Retinal pigment epithelial cell (primary cell): ENCODE results near the gene TCF3.

Experiments
- DNase-seq: peaks from one replicate; pipeline ENCODE4 v3.0.0-alpha.2; 2010; ENCODE audit warnings: low read depth
- H3K4me3 ChIP-seq: 2 replicates; pipeline ENCODE4 v1.5.1; 2011; ENCODE audit warnings: mild to moderate bottlenecking, low read length, control low read depth, moderate library complexity
- CTCF ChIP-seq: conservative IDR thresholded peaks from 2 replicates; pipeline ENCODE4 v1.5.1; 2011; ENCODE audit warnings: low read depth, low read length, control low read depth, inconsistent platforms

The TCF3 gene

DNA sequence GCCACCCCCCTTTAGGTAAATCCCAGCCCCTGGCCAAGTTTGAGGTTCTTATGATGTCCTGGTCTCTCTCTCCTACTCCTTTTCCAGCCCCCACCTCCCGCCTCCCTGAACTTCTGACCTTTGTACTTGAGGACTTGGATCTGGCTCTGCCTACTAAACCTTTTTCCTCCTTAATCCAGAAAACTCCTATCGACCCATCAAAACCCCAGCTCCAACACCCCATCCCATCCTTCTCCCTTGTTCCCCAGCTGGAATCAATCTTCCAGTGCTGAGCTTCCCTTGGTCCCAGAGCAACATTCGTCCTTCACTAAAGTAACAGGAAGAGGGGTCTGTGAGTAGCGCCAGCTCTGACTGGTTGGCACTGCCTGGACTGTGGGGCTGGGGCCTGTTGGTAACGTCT, 29.9 kb downstream of the TCF3 start:
- TF ChIP-seq CTCF = no peak
- no peak for DNase-seq
- H3K4me3 ChIP-seq = no peak overlapping the region

GRCh38 chr19:1622007-1622406, 30.4 kb downstream of the TCF3 start:
- TF ChIP-seq CTCF = no peak
- no peak overlapping the region for H3K4me3 ChIP-seq
- DNase-seq = no peak

DNA sequence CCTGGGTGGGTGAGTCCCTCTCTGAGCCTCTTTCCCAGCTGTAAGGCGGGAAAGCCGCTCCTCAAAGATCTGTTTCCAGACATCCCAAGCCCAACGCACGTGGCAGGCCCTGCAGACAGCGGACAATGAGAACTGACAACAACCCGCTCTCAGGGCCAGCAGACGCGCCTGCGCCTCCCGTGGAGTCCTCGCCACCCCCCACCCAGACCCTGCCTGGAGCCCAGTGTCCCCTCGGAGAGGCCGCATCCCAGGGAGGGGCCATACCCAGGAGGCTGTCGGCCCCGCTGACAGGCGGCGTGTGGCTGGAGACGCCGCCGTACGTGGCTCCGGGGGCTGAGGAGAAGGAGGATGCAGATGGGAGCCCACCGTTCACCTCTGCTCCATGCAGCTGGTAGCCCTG, 30.8 kb downstream of the TCF3 start:
- no peak for DNase-seq
- TF ChIP-seq CTCF = no peak

DNA sequence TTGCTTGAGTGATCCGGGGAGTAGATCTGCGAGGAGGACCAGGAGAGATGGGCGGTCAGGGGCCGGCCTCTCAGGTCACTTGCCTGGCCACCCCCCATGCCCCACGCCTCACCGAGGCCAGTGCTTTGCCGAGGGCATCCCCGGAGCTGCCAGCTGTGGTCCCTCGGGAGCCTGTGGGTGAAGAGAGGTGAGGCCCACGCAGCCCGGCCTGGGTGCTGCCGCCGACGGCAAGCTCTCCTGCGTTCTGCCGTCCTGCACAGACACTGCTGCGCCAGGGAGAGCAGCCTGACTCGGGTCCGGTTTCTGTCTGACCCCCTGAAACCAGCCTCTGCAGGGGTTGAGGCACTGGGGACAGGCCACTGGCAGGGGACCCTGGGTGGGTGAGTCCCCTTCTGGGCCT, 31.4 kb downstream of the TCF3 start:
- no peak overlapping the region for H3K4me3 ChIP-seq
- no peak for DNase-seq
- no peak for TF ChIP-seq CTCF

More for the DNA sequence above, 30.8 kb downstream of the TCF3 start:
- no peak overlapping the region for H3K4me3 ChIP-seq

- no peak overlapping the region for H3K4me3 ChIP-seq
- no peak for TF ChIP-seq CTCF
- DNase-seq = no peak
These were observed 31.9 kb downstream of the TCF3 start for GRCh38 chr19:1620502-1620901.

DNA sequence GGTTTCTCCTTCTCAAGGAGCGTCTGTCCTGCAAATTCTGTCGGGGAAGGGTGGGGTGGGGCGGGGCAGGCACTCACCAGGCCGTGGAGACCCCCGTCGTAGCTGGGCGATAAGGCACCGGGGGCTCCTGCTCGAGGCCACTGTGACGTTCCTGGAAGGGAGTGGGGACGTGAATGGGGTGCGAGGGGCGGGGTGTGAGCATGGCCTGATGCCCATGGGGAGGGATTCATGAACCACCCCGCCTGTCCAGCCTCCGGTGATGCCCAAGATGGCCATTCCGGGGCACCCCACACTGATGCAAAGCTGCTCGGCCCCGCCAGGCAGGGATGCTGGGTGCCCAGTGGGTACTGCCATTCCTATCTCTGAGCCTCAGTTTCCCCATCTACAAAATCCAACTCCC, 32.7 kb downstream of the TCF3 start:
- no peak for TF ChIP-seq CTCF
- DNase-seq = no peak
- no peak overlapping the region for H3K4me3 ChIP-seq

DNA sequence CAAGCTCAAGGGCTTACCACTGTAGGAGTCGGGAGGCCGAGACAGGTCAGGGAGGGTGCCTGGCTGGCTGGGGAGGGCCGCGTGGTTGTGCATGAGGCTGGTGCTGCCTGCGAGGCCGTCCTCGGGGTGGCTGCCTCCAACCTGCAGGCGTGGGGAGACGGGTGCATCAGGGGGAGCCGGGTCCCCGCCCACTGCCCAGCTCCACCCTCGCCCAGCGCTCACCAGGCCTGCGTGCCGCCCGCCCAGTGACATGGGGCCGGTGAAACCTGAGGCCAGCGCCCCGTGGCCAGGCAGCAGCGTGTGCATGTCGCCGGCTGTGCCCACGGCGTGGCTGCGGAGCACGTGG, 33.3 kb downstream of the TCF3 start:
- H3K4me3 ChIP-seq = no peak overlapping the region
- DNase-seq = no peak
- TF ChIP-seq CTCF = no peak
